WTC11 (cell line): ENCODE measurements around the gene CBFA2T3. TPM values are rescaled to one million over a fixed set of nuclear protein-coding genes. Genes with fewer than 3 reads are reported as not detected.

Experiments used
- ATAC-seq: fragments of 200-7000 bp; cut with Tn5 transposase; 2 replicates; pipeline ENCODE4 v1.10.0; 2021; ENCODE audit warnings: mild to moderate bottlenecking, moderate library complexity
- CTCF ChIA-PET: fragments of 300-600 bp; sonication (Branson Sonifier 250); formaldehyde crosslinking; loops from one replicate; lab custom pipeline; 2021; ENCODE audit warnings: antibody characterized with exemption; lab: Charles Lee
- POLR2A ChIA-PET: fragments of 350-600 bp; sonication (Branson Sonifier 250); formaldehyde crosslinking; loops from one replicate; lab custom pipeline; 2021; ENCODE audit warnings: antibody characterized with exemption; lab: Charles Lee
- DNase-seq: peaks from one replicate; pipeline ENCODE4 v3.0.0; 2021; ENCODE audit warnings: low spot score
- H3K27ac Mint-ChIP-seq: 2 replicates; pipeline ENCODE4 v1.8.0; 2021; ENCODE audit warnings: mixed read lengths
- H3K27me3 Mint-ChIP-seq: 2 replicates; pipeline ENCODE4 v1.8.0; 2021; ENCODE audit warnings: low read depth, mild to moderate bottlenecking, moderate library complexity, mixed read lengths
- H3K36me3 Mint-ChIP-seq: 2 replicates; pipeline ENCODE4 v1.8.0; 2021; ENCODE audit warnings: mixed read lengths
- H3K4me1 Mint-ChIP-seq: 2 replicates; pipeline ENCODE4 v1.8.0; 2022; ENCODE audit warnings: mixed read lengths
- H3K4me3 Mint-ChIP-seq: 2 replicates; pipeline ENCODE4 v1.8.0; 2021; ENCODE audit warnings: mild to moderate bottlenecking, moderate library complexity, mixed read lengths
- H3K9me3 Mint-ChIP-seq: 2 replicates; pipeline ENCODE4 v1.8.0; 2021; ENCODE audit warnings: mixed read lengths
- CREM ChIP-seq: sonication (generic); formaldehyde crosslinking; IDR thresholded peaks from 2 replicates; pipeline ENCODE4 v1.8.1; 2022; ENCODE audit warnings: mild to moderate bottlenecking, missing genetic modification reagents, moderate library complexity
- EMX1 ChIP-seq: fragments of 250-450 bp; sonication (Bioruptor Pico); IDR thresholded peaks from 2 replicates; pipeline ENCODE4 v1.8.0; 2021; ENCODE audit warnings: mild to moderate bottlenecking
- GABPB1 ChIP-seq: sonication (generic); formaldehyde crosslinking; IDR thresholded peaks from 2 replicates; pipeline ENCODE4 v1.8.1; 2023; ENCODE audit warnings: mild to moderate bottlenecking, missing genetic modification reagents
- GRHL2 ChIP-seq: fragments of 250-450 bp; sonication (Bioruptor Pico); IDR thresholded peaks from 2 replicates; pipeline ENCODE4 v1.8.0; 2022; ENCODE audit warnings: mild to moderate bottlenecking, moderate library complexity; ENCODE audit not compliant: insufficient replicate concordance, severe bottlenecking
- JUN ChIP-seq: sonication (generic); formaldehyde crosslinking; IDR thresholded peaks from 2 replicates; pipeline ENCODE4 v1.8.0; 2023; ENCODE audit warnings: mild to moderate bottlenecking, missing genetic modification reagents
- ZBTB21 ChIP-seq: sonication (generic); formaldehyde crosslinking; IDR thresholded peaks from 2 replicates; pipeline ENCODE4 v1.8.1; 2023; ENCODE audit warnings: mild to moderate bottlenecking, missing genetic modification reagents, borderline replicate concordance
- ZNF121 ChIP-seq: sonication (generic); formaldehyde crosslinking; IDR thresholded peaks from 2 replicates; pipeline ENCODE4 v1.8.0; 2023; ENCODE audit warnings: missing genetic modification reagents
- ZNF263 ChIP-seq: sonication (generic); formaldehyde crosslinking; IDR thresholded peaks from 2 replicates; pipeline ENCODE4 v1.8.1; 2022; ENCODE audit warnings: low read depth, mild to moderate bottlenecking, moderate library complexity, missing genetic modification reagents
- ZNF317 ChIP-seq: sonication (generic); formaldehyde crosslinking; IDR thresholded peaks from 2 replicates; pipeline ENCODE4 v1.8.1; 2023; ENCODE audit warnings: low read depth, mild to moderate bottlenecking, moderate library complexity, missing genetic modification reagents, borderline replicate concordance
- ZNF396 ChIP-seq: fragments of 250-450 bp; sonication (Bioruptor Pico); IDR thresholded peaks from 2 replicates; pipeline ENCODE4 v1.8.0; 2021; ENCODE audit warnings: mild to moderate bottlenecking, moderate library complexity, borderline replicate concordance
- ZNF671 ChIP-seq: fragments of 250-450 bp; sonication (Bioruptor Pico); IDR thresholded peaks from 2 replicates; pipeline ENCODE4 v1.8.0; 2021; ENCODE audit warnings: mild to moderate bottlenecking
- total RNA-seq: library from RNA; stranded (reverse); gene quantifications from 3 replicates; pipeline ENCODE4 v1.2.3, GENCODE V29; 2021
- TF ChIP-seq, protein P1 (sequence below): sonication (generic); formaldehyde crosslinking; conservative IDR thresholded peaks from 2 replicates; pipeline ENCODE4 v1.8.1; 2022; ENCODE audit warnings: mild to moderate bottlenecking, missing genetic modification reagents
- TF ChIP-seq, protein P2 (sequence below): sonication (generic); formaldehyde crosslinking; IDR thresholded peaks from 2 replicates; pipeline ENCODE4 v1.8.0; 2022; ENCODE audit warnings: mild to moderate bottlenecking, missing genetic modification reagents
- TF ChIP-seq, protein P3 (sequence below): sonication (generic); formaldehyde crosslinking; IDR thresholded peaks from 2 replicates; pipeline ENCODE4 v1.8.0; 2022; ENCODE audit warnings: missing genetic modification reagents
- TF ChIP-seq, protein P4 (sequence below): sonication (generic); formaldehyde crosslinking; IDR thresholded peaks from 2 replicates; pipeline ENCODE4 v1.8.1; 2023; ENCODE audit warnings: mild to moderate bottlenecking, missing genetic modification reagents, moderate library complexity
- TF ChIP-seq, protein P5 (sequence below): sonication (generic); formaldehyde crosslinking; IDR thresholded peaks from 2 replicates; pipeline ENCODE4 v1.8.1; 2022; ENCODE audit warnings: mild to moderate bottlenecking, moderate library complexity, missing genetic modification reagents
- TF ChIP-seq, protein P6 (sequence below): sonication (generic); formaldehyde crosslinking; IDR thresholded peaks from 2 replicates; pipeline ENCODE4 v1.8.0; 2023; ENCODE audit warnings: missing genetic modification reagents, mild to moderate bottlenecking, borderline replicate concordance

Gene CBFA2T3
- total RNA-seq, 1 experiment from 2014 or later, result 2.6 TPM

DNA sequence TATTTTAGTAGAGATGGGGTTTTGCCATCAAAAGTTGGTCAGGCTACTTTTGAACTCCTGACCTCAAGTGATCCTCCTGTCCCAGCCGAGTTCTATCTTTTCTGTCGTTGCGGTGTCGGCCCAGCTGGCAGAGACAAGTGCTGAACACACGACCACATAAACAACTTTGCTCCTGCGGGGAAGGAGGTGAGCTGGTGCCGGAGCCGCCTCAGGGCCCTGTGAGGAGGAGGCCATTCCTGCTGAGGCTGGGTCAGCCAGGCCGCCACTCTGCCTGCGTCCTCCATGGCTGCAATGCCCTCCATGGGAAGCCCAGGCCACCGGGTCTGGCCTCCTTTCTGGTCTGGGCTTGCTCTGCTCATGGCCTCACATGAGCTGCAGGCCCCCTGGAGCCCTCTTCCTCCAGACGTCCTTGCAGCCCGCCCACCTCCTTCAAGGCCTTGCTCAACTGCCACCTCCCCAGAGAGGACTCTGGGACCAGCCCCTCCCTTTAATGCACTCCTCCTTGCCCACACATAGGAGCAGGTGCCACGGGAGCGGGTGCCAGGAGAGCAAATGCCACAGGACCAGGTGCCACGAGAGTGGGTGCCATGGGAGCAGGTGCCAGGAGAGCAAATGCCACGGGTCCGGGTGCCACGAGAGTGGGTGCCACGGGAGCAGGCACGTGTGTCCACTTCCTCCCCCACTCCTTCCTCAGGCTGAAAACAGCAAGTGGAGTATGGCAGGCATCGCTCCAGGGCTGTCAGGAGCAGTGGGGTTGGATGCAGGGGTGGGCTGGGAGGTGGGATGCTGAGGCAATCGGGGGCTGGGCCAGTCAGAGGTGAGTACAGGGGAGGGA is 28.4 kb upstream of the CBFA2T3 start:
- no peak for DNase-seq
- ChIA-PET POLR2A (no interaction called here), CTCF (no interaction called here)
- Mint-ChIP-seq H3K27me3 (peaks cover 22% of the 10 kb centered on the region), H3K4me3 (no peak overlapping the region), H3K9me3 (peaks cover 11% of the 10 kb centered on the region), H3K27ac (no peak overlapping the region), H3K36me3 (no peaks in the 10 kb centered on the region), H3K4me1 (peaks cover 4% of the 10 kb centered on the region; the same call in 1 of the 2 replicates)
- no peak for ATAC-seq
- TF ChIP-seq, protein P1, sequence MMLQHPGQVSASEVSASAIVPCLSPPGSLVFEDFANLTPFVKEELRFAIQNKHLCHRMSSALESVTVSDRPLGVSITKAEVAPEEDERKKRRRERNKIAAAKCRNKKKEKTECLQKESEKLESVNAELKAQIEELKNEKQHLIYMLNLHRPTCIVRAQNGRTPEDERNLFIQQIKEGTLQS (CRISPR knock-in tag), result no peak
- TF ChIP-seq, protein P2, sequence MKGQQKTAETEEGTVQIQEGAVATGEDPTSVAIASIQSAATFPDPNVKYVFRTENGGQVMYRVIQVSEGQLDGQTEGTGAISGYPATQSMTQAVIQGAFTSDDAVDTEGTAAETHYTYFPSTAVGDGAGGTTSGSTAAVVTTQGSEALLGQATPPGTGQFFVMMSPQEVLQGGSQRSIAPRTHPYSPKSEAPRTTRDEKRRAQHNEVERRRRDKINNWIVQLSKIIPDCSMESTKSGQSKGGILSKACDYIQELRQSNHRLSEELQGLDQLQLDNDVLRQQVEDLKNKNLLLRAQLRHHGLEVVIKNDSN (CRISPR knock-in tag), result no peak
- TF ChIP-seq ZNF396 (no peak), JUN (CRISPR knock-in tag) (no peak), ZNF263 (CRISPR knock-in tag) (no peak), ZNF671 (no peak), GABPB1 (CRISPR knock-in tag) (no peak), EMX1 (CRISPR knock-in tag) (no peak), ZNF121 (CRISPR knock-in tag) (no peak), ZNF317 (no peak), GRHL2 (CRISPR knock-in tag) (no peak), CREM (CRISPR knock-in tag) (no peak), ZBTB21 (CRISPR knock-in tag) (no peak)
- TF ChIP-seq, protein P3, sequence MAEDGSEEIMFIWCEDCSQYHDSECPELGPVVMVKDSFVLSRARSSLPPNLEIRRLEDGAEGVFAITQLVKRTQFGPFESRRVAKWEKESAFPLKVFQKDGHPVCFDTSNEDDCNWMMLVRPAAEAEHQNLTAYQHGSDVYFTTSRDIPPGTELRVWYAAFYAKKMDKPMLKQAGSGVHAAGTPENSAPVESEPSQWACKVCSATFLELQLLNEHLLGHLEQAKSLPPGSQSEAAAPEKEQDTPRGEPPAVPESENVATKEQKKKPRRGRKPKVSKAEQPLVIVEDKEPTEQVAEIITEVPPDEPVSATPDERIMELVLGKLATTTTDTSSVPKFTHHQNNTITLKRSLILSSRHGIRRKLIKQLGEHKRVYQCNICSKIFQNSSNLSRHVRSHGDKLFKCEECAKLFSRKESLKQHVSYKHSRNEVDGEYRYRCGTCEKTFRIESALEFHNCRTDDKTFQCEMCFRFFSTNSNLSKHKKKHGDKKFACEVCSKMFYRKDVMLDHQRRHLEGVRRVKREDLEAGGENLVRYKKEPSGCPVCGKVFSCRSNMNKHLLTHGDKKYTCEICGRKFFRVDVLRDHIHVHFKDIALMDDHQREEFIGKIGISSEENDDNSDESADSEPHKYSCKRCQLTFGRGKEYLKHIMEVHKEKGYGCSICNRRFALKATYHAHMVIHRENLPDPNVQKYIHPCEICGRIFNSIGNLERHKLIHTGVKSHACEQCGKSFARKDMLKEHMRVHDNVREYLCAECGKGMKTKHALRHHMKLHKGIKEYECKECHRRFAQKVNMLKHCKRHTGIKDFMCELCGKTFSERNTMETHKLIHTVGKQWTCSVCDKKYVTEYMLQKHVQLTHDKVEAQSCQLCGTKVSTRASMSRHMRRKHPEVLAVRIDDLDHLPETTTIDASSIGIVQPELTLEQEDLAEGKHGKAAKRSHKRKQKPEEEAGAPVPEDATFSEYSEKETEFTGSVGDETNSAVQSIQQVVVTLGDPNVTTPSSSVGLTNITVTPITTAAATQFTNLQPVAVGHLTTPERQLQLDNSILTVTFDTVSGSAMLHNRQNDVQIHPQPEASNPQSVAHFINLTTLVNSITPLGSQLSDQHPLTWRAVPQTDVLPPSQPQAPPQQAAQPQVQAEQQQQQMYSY (CRISPR knock-in tag), result no peak
- TF ChIP-seq, protein P4, sequence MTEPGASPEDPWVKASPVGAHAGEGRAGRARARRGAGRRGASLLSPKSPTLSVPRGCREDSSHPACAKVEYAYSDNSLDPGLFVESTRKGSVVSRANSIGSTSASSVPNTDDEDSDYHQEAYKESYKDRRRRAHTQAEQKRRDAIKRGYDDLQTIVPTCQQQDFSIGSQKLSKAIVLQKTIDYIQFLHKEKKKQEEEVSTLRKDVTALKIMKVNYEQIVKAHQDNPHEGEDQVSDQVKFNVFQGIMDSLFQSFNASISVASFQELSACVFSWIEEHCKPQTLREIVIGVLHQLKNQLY (CRISPR knock-in tag), result no peak
- TF ChIP-seq, protein P5, sequence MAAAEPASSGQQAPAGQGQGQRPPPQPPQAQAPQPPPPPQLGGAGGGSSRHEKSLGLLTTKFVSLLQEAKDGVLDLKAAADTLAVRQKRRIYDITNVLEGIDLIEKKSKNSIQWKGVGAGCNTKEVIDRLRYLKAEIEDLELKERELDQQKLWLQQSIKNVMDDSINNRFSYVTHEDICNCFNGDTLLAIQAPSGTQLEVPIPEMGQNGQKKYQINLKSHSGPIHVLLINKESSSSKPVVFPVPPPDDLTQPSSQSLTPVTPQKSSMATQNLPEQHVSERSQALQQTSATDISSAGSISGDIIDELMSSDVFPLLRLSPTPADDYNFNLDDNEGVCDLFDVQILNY (CRISPR knock-in tag), result no peak
- TF ChIP-seq, protein P6, sequence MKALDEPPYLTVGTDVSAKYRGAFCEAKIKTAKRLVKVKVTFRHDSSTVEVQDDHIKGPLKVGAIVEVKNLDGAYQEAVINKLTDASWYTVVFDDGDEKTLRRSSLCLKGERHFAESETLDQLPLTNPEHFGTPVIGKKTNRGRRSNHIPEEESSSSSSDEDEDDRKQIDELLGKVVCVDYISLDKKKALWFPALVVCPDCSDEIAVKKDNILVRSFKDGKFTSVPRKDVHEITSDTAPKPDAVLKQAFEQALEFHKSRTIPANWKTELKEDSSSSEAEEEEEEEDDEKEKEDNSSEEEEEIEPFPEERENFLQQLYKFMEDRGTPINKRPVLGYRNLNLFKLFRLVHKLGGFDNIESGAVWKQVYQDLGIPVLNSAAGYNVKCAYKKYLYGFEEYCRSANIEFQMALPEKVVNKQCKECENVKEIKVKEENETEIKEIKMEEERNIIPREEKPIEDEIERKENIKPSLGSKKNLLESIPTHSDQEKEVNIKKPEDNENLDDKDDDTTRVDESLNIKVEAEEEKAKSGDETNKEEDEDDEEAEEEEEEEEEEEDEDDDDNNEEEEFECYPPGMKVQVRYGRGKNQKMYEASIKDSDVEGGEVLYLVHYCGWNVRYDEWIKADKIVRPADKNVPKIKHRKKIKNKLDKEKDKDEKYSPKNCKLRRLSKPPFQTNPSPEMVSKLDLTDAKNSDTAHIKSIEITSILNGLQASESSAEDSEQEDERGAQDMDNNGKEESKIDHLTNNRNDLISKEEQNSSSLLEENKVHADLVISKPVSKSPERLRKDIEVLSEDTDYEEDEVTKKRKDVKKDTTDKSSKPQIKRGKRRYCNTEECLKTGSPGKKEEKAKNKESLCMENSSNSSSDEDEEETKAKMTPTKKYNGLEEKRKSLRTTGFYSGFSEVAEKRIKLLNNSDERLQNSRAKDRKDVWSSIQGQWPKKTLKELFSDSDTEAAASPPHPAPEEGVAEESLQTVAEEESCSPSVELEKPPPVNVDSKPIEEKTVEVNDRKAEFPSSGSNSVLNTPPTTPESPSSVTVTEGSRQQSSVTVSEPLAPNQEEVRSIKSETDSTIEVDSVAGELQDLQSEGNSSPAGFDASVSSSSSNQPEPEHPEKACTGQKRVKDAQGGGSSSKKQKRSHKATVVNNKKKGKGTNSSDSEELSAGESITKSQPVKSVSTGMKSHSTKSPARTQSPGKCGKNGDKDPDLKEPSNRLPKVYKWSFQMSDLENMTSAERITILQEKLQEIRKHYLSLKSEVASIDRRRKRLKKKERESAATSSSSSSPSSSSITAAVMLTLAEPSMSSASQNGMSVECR, result no peak
